HepG2 (cell line): ENCODE results near the gene SPAG7. TPM values are rescaled to one million over a fixed set of nuclear protein-coding genes. Genes with fewer than 3 reads are reported as not detected.

Experiments used
- ATAC-seq: fragments of 200-7000 bp; cut with Tn5 transposase; 3 replicates; pipeline ENCODE4 v1.9.1; 2020; ENCODE audit warnings: mild to moderate bottlenecking, moderate library complexity
- BruUV-seq: library from RNA; stranded (reverse); fragments of 400-500 nt; replicated peaks from 2 replicates; lab custom pipeline; 2021; lab: Mats Ljungman, UMichigan
- CTCF ChIA-PET: fragments of 300-600 bp; formaldehyde crosslinking; extraction: SDS; loops from one replicate; lab custom pipeline; 2021; ENCODE audit warnings: low total read pairs, inconsistent platforms, low intra/inter-chr PET ratio; lab: Yijun Ruan, JAX
- POLR2A ChIA-PET: fragments of 350-600 bp; sonication (Branson Sonifier 250); formaldehyde crosslinking; loops from one replicate; lab custom pipeline; 2020; ENCODE audit warnings: antibody characterized with exemption, inconsistent platforms; lab: Yijun Ruan, JAX
- DNase-seq: peaks from one replicate; pipeline ENCODE4 v3.0.0-alpha.2; 2015; ENCODE audit warnings: low spot score
- FAIRE-seq: peaks from 3 replicates; lab custom pipeline; 2011; peaks lifted over from hg19 to GRCh38; lab: Jason Lieb, UNC
- H2AFZ ChIP-seq: one replicate; pipeline ENCODE4 v1.6.1; 2011; ENCODE audit warnings: low read length, inconsistent platforms
- H3K27ac ChIP-seq: fragments of 300-600 bp; 3 replicates; pipeline ENCODE4 v1.8.0; 2011; ENCODE audit warnings: mixed run types, mild to moderate bottlenecking, mixed read lengths, low read length, inconsistent platforms; ENCODE audit not compliant: insufficient read depth; ENCODE audit errors: extremely low read length
- H3K27me3 ChIP-seq, 2 experiments: fragments of 200-600 bp in 1 of 2; 2 replicates in 1 of 2; 3 replicates in 1 of 2; pipeline versions ENCODE4 v1.6.0 to v1.8.0; 2011; ENCODE audit warnings: low read length in 2 of 2, mild to moderate bottlenecking in 2 of 2, moderate library complexity in 2 of 2, inconsistent platforms in 1 of 2; ENCODE audit not compliant: insufficient read depth in 2 of 2, control insufficient read depth in 1 of 2
- H3K36me3 ChIP-seq, 2 experiments: fragments of 200-600 bp in 1 of 2; replicated peaks in 1 of 2; 2 replicates in 1 of 2; 3 replicates in 1 of 2; pipeline versions ENCODE4 v1.5.1 to v1.8.0; 2011; ENCODE audit warnings: low read length in 2 of 2, inconsistent platforms in 1 of 2; ENCODE audit not compliant: insufficient read depth in 2 of 2, control insufficient read depth in 1 of 2
- H3K4me1 ChIP-seq: 2 replicates; pipeline ENCODE4 v1.5.1; 2012; ENCODE audit warnings: low read length, inconsistent platforms; ENCODE audit not compliant: insufficient read depth
- H3K4me2 ChIP-seq: 2 replicates; pipeline ENCODE4 v1.6.0; 2011; ENCODE audit warnings: low read depth, low read length, inconsistent platforms
- H3K4me3 ChIP-seq, 3 experiments: fragments of 200-600 bp in 1 of 3; sonication (generic), shearing (Covaris generic) in 1 of 3; replicated peaks in 1 of 3; 2 replicates each; pipeline ENCODE4 v1.5.1; 2011 to 2016; ENCODE audit warnings: low read length in 3 of 3, inconsistent platforms in 2 of 3, low read depth in 2 of 3, mild to moderate bottlenecking in 2 of 3, control low read depth in 1 of 3, mixed read lengths in 1 of 3; ENCODE audit not compliant: insufficient read depth in 1 of 3
- H3K79me2 ChIP-seq: one replicate; pipeline ENCODE4 v1.6.1; 2011; ENCODE audit warnings: low read length, inconsistent platforms; ENCODE audit not compliant: insufficient read depth
- H3K9ac ChIP-seq: 2 replicates; pipeline ENCODE4 v1.6.0; 2011; ENCODE audit warnings: mild to moderate bottlenecking, low read depth, low read length, inconsistent platforms; ENCODE audit not compliant: insufficient read depth
- H3K9me3 ChIP-seq: 2 replicates; pipeline ENCODE4 v1.5.1; 2012; ENCODE audit warnings: mild to moderate bottlenecking, low read length
- H4K20me1 ChIP-seq: 2 replicates; pipeline ENCODE4 v1.6.0; 2011; ENCODE audit warnings: inconsistent platforms, mild to moderate bottlenecking, low read length, moderate library complexity; ENCODE audit not compliant: insufficient read depth
- GABPB1 ChIP-seq: IDR thresholded peaks from 2 replicates; pipeline ENCODE4 v1.6.1; 2016; ENCODE audit warnings: mild to moderate bottlenecking, missing genetic modification reagents, moderate library complexity, missing compliant biosample characterization
- ISX ChIP-seq: sonication (generic); formaldehyde crosslinking; conservative IDR thresholded peaks from 2 replicates; pipeline ENCODE4 v1.5.0; 2020; ENCODE audit warnings: missing genetic modification reagents
- MIXL1 ChIP-seq: IDR thresholded peaks from 2 replicates; pipeline ENCODE4 v1.6.1; 2016
- PITX1 ChIP-seq: sonication (generic); formaldehyde crosslinking; IDR thresholded peaks from 2 replicates; pipeline ENCODE4 v1.5.1; 2020; ENCODE audit warnings: mild to moderate bottlenecking, missing genetic modification reagents
- ZNF17 ChIP-seq: sonication (generic); formaldehyde crosslinking; IDR thresholded peaks from 2 replicates; pipeline ENCODE4 v1.5.0; 2020; ENCODE audit warnings: mild to moderate bottlenecking, missing genetic modification reagents
- ZNF224 ChIP-seq: sonication (generic); formaldehyde crosslinking; IDR thresholded peaks from 2 replicates; pipeline ENCODE4 v1.5.0; 2020; ENCODE audit warnings: mild to moderate bottlenecking, missing genetic modification reagents
- ZNF263 ChIP-seq: sonication (generic); formaldehyde crosslinking; IDR thresholded peaks from 2 replicates; pipeline ENCODE4 v1.4.0; 2020; ENCODE audit warnings: missing genetic modification reagents
- ZNF562 ChIP-seq: sonication (generic); formaldehyde crosslinking; IDR thresholded peaks from 2 replicates; pipeline ENCODE4 v1.8.0; 2022; ENCODE audit warnings: missing genetic modification reagents, borderline replicate concordance
- WGBS: methylation state at CpG from one replicate; pipeline ENCODE4 v1.1.6; 2017; ENCODE audit warnings: low lambda C conversion rate; 5-methylcytosine and 5-hydroxymethylcytosine counted together
- in situ Hi-C: cut with HindIII; loops from 2 replicates; pipeline ENCODE4 v1.10.0; 2017; ENCODE audit warnings: low pct_unique_long_range_greater_than_20kb; ENCODE audit not compliant: extremely low pct_ligation_motif_present
- intact Hi-C: fragments of 100-400 bp; cut with micrococcal nuclease; formaldehyde crosslinking; loops from one replicate; pipeline ENCODE4 v1.10.0; 2022; ENCODE audit not compliant: unreplicated experiment
- polyA plus RNA-seq, 8 experiments: library from polyadenylated mRNA; depleted of rRNA in 3 of 8; stranded (reverse) in 7 of 8; unstranded in 1 of 8; fragments of >200 nt; fragmentation: Illumina TruSeq in 4 of 8; extraction: Trizol in 4 of 8; gene quantifications; 2 replicates each; pipeline versions ENCODE4 v1.2.1 to v1.2.3, GENCODE V29; 2011 to 2016; ENCODE audit warnings: low read depth in 4 of 8, missing spikeins in 1 of 8, mixed read lengths in 1 of 8; ENCODE audit not compliant: insufficient read depth in 1 of 8
- total RNA-seq, 5 experiments: library from RNA; depleted of rRNA; stranded (reverse); fragments of >200 nt; fragmentation: Illumina TruSeq; extraction: Trizol; gene quantifications; 2 replicates each; pipeline ENCODE4 v1.2.3, GENCODE V29; 2016; ENCODE audit warnings: low read depth in 1 of 5
- TF ChIP-seq, protein P1 (sequence below): sonication (generic); formaldehyde crosslinking; IDR thresholded peaks from 2 replicates; pipeline ENCODE4 v1.5.1; 2020; ENCODE audit warnings: mild to moderate bottlenecking, missing genetic modification reagents, moderate library complexity
- TF ChIP-seq, protein P2 (sequence below): sonication (generic); formaldehyde crosslinking; IDR thresholded peaks from 2 replicates; pipeline ENCODE4 v1.9.0; 2022; ENCODE audit warnings: missing genetic modification reagents, mild to moderate bottlenecking, borderline replicate concordance

The SPAG7 gene
- total and polyA plus RNA-seq, 2 of the 13 experiments (the other 11 are each of a cell fraction or from before 2014, with no cell fraction given), result 51.0 to 59.0 TPM

DNA sequence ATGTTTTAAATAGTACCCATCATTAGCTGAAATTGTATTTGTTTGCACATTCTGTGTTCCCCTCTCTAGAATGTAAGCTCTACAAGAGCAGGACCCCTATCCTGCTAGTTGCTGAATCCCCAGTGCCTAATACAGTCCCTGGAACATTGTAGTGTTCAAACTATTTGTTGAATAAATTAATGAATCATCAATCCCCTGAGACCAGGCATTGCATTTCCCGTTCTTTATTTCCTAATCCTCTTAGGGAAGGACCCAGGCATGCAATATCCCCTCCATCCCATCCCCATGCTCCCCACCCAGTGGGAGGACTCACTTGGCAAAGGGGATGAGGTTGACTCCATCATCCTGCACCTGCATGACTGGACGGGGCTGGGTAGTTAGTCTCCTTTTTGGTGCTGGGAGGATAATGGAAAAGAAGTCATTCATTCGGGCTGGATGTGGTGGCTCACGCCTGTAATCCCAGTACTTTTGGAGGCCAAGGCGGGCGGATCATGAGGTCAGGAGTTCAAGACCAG lies 26.5 kb upstream of the SPAG7 start:
- H3K27ac ChIP-seq, result no peak overlapping the region
- no peak for ATAC-seq

DNA sequence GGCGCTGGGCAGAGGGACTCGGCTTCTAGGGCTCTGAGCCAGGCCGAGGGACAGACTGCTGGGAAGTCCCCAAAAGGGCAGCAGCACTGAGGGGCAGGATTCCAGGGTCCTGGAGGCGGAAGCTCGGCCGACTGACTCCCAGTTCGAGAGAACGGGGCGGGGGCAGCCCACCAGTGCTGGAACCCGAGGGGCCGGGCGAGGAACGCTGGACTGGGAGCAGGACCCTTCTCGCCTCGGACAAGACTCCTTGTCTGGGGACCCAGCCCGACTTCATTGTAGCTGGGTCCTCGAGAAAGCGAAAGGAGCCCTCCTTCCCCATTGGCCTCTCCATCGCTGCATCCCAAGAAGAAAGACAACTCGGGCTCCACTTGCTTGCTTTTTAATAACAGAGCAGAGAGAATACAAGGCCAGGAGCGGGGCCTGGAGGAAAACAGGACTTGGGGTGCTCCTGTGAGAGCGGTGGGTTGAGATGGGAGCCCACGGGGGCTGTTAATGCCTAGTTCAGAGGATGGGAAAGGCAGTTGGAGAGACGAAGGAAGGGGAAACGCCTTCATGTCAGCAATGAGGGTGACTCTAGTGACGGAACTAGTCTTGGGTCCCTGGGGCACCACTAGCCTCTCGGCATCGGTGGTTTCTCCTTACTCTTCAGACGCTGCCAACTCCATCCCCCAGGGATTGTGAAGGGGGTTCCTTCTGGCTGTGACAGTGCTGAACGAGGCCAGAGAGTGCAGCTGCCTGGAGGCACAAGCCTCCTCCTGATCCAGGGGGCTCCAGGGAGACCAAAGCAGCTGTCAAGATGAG lies 20.4 kb upstream of the SPAG7 start:
- Histone ChIP-seq H3K4me3 (peak overlapping the region; percentile 80 to 87 (median 84)), H3K27ac (peak overlapping the region; percentile 5), H3K27me3 (no peaks in the 10 kb centered on the region), H3K4me2 (peak overlapping the region; percentile 94), H2AFZ (no peak overlapping the region), H4K20me1 (no peaks in the 10 kb centered on the region), H3K4me1 (peaks cover 30% of the 10 kb centered on the region), H3K9ac (peak overlapping the region; percentile 70), H3K79me2 (no peaks in the 10 kb centered on the region), H3K9me3 (no peaks in the 10 kb centered on the region), H3K36me3 (no peaks in the 10 kb centered on the region; a peak in 1 of 5 replicates)
- BruUV-seq, result TSS peak; percentile 75
- no peak for ATAC-seq
- intact Hi-C loops (loop anchor here (2.0 kb wide), 1 partner anchor 75 kb away; no protein-coding TSS in a partner anchor), in situ Hi-C loops (no loop called here)
- no peak for DNase-seq
- WGBS, result 60% methylated on average over 21 of the region's 30 CpGs
- CTCF ChIA-PET, result interaction anchor here (2.0 kb wide), 1 partner anchor 78 kb away, joined by 7 read pairs; no protein-coding TSS in a partner anchor
- POLR2A ChIA-PET, result interaction anchor here (1.1 to 5.6 kb wide), 6 partner anchors 9 to 68 kb away, joined by 4 to 78 read pairs (median 8); partner anchors contain the start of genes INCA1, KIF1C, RNF167 and SLC25A11
- FAIRE-seq, result no peak
- TF ChIP-seq, protein P1, sequence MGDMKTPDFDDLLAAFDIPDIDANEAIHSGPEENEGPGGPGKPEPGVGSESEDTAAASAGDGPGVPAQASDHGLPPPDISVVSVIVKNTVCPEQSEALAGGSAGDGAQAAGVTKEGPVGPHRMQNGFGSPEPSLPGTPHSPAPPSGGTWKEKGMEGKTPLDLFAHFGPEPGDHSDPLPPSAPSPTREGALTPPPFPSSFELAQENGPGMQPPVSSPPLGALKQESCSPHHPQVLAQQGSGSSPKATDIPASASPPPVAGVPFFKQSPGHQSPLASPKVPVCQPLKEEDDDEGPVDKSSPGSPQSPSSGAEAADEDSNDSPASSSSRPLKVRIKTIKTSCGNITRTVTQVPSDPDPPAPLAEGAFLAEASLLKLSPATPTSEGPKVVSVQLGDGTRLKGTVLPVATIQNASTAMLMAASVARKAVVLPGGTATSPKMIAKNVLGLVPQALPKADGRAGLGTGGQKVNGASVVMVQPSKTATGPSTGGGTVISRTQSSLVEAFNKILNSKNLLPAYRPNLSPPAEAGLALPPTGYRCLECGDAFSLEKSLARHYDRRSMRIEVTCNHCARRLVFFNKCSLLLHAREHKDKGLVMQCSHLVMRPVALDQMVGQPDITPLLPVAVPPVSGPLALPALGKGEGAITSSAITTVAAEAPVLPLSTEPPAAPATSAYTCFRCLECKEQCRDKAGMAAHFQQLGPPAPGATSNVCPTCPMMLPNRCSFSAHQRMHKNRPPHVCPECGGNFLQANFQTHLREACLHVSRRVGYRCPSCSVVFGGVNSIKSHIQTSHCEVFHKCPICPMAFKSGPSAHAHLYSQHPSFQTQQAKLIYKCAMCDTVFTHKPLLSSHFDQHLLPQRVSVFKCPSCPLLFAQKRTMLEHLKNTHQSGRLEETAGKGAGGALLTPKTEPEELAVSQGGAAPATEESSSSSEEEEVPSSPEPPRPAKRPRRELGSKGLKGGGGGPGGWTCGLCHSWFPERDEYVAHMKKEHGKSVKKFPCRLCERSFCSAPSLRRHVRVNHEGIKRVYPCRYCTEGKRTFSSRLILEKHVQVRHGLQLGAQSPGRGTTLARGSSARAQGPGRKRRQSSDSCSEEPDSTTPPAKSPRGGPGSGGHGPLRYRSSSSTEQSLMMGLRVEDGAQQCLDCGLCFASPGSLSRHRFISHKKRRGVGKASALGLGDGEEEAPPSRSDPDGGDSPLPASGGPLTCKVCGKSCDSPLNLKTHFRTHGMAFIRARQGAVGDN (CRISPR knock-in tag), result peak; percentile 7; the same call in 1 of the 2 replicates
- TF ChIP-seq, protein P2, sequence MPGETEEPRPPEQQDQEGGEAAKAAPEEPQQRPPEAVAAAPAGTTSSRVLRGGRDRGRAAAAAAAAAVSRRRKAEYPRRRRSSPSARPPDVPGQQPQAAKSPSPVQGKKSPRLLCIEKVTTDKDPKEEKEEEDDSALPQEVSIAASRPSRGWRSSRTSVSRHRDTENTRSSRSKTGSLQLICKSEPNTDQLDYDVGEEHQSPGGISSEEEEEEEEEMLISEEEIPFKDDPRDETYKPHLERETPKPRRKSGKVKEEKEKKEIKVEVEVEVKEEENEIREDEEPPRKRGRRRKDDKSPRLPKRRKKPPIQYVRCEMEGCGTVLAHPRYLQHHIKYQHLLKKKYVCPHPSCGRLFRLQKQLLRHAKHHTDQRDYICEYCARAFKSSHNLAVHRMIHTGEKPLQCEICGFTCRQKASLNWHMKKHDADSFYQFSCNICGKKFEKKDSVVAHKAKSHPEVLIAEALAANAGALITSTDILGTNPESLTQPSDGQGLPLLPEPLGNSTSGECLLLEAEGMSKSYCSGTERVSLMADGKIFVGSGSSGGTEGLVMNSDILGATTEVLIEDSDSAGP, result peak; percentile 60; the same call in 1 of the 2 replicates
- TF ChIP-seq ZNF224 (CRISPR knock-in tag) (0 out of 2 replicates have a peak, but pooled peaks have one; percentile 7), ZNF562 (CRISPR knock-in tag) (no peak), PITX1 (CRISPR knock-in tag) (0 out of 2 replicates have a peak, but pooled peaks have one; percentile 6), ISX (CRISPR knock-in tag) (no peak)

More for the DNA sequence above, 26.5 kb upstream of the SPAG7 start:
- in situ Hi-C loops (no loop called here), intact Hi-C loops (no loop called here)
- TF ChIP-seq GABPB1 (CRISPR knock-in tag) (no peak), ZNF17 (CRISPR knock-in tag) (no peak), ZNF263 (CRISPR knock-in tag) (peak; percentile 68; the same call in 1 of the 2 replicates), MIXL1 (no peak)
- 74% methylated on average over 6 of the region's 6 CpGs for WGBS
- ChIA-PET CTCF (no interaction called here), POLR2A (no interaction called here)
- Histone ChIP-seq H3K9me3 (no peaks in the 10 kb centered on the region), H3K4me1 (peaks cover 16% of the 10 kb centered on the region), H3K9ac (no peak overlapping the region), H3K36me3 (no peaks in the 10 kb centered on the region), H3K4me2 (no peak overlapping the region), H3K4me3 (no peak overlapping the region), H2AFZ (no peak overlapping the region), H3K79me2 (peaks cover 10% of the 10 kb centered on the region), H4K20me1 (no peaks in the 10 kb centered on the region), H3K27me3 (no peaks in the 10 kb centered on the region; a peak in 1 of 5 replicates)
- BruUV-seq, result no TSS peak
- no peak for FAIRE-seq
- DNase-seq, result no peak
